ENCODE measurements around the gene TBL1X. TPM values are rescaled to one million over a fixed set of nuclear protein-coding genes. Genes with fewer than 3 reads are reported as not detected.

The TBL1X gene
- total and polyA plus RNA-seq, 2 of the 13 experiments (the other 11 are each of a cell fraction or from before 2014, with no cell fraction given), result 17.6 to 19.9 TPM

DNA sequence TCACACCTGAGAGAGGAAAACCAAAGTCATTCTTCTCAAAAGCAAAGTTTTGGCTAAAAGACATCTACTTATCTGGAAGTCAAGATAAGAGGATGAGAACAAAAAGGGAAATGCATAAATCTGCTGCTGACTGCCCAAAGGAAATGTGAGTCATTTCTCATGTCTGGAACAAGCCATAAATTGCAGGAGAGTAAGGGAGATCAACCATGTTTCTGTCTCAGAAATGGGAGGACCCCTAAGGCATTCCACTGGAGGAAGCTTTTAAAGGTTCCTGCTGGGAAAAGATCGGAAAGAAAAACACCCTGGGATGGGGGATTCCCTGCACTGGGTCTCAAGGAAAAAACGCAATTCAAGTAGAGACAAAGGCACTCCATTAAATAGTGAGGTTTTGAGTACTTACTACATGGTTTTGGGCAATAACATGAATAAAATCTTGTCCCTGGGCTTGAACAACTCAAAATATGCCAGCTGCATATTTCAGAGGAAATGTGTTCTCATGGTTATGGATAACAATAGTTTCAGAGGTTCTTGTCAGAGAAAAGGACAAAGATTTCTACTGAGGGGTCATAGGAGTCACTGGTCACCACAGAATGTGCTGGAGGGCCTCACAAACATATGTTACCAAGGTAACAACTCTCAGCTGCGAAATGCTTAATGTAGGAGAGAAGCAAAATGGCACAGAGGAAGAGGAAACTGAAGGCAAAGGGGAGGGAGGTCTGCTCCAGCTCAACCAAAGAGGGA is 281.5 kb downstream of the TBL1X start:
- intact Hi-C loops (cut with micrococcal nuclease; ENCODE audit: unreplicated experiment) (no loop called here), in situ Hi-C loops (cut with HindIII; ENCODE audit: extremely low pct_ligation_motif_present, low pct_unique_long_range_greater_than_20kb) (no loop called here)
- Histone ChIP-seq H4K20me1 (ENCODE audit: insufficient read depth, low read length) (no peaks in the 10 kb centered on the region), H2AFZ (ENCODE audit: low read length) (no peak overlapping the region), H3K79me2 (ENCODE audit: insufficient read depth, low read length) (no peaks in the 10 kb centered on the region), H3K27ac (ENCODE audit: extremely low read length, insufficient read depth, low read length) (no peak overlapping the region), H3K4me3 (replicated peaks in 1 of 3; ENCODE audit: insufficient read depth in 1 of 3, low read depth in 2 of 3, low read length in 3 of 3) (no peak overlapping the region), H3K4me2 (ENCODE audit: low read depth, low read length) (no peak overlapping the region), H3K9ac (ENCODE audit: insufficient read depth, low read depth, low read length) (no peak overlapping the region), H3K36me3 (replicated peaks in 1 of 2; ENCODE audit: control insufficient read depth in 1 of 2, insufficient read depth in 2 of 2, low read length in 2 of 2) (no peaks in the 10 kb centered on the region), H3K9me3 (ENCODE audit: low read length) (no peaks in the 10 kb centered on the region), H3K27me3 (ENCODE audit: control insufficient read depth in 1 of 2, insufficient read depth in 2 of 2, low read length in 2 of 2) (no peaks in the 10 kb centered on the region), H3K4me1 (ENCODE audit: insufficient read depth, low read length) (no peaks in the 10 kb centered on the region)
- DNase-seq (ENCODE audit: low spot score) (no peak), ATAC-seq (no peak), FAIRE-seq (no peak)
- BruUV-seq (replicated peaks), result no TSS peak
- POLR2A ChIA-PET, result no interaction called here
- TF ChIP-seq KAT7 (CRISPR knock-in tag; IDR thresholded peaks at IDR 0.05; ENCODE audit: borderline replicate concordance) (no peak), ZNF354B (CRISPR knock-in tag; IDR thresholded peaks at IDR 0.05) (no peak), ZFP82 (CRISPR knock-in tag; IDR thresholded peaks at IDR 0.05; ENCODE audit: borderline replicate concordance) (no peak), ZNF317 (CRISPR knock-in tag; IDR thresholded peaks at IDR 0.05) (no peak), ZNF431 (CRISPR knock-in tag; IDR thresholded peaks at IDR 0.05; ENCODE audit: borderline replicate concordance, low read depth) (no peak), ZNF460 (CRISPR knock-in tag; IDR thresholded peaks at IDR 0.05; ENCODE audit: borderline replicate concordance) (no peak), RNF219 (CRISPR knock-in tag; IDR thresholded peaks at IDR 0.05) (no peak), TCF7 (IDR thresholded peaks at IDR 0.05; ENCODE audit: low read depth) (no peak), ZNF136 (CRISPR knock-in tag; IDR thresholded peaks at IDR 0.05; ENCODE audit: low read depth) (no peak), ZNF761 (CRISPR knock-in tag; conservative IDR thresholded peaks at IDR 0.05) (no peak), SATB2 (CRISPR knock-in tag; IDR thresholded peaks at IDR 0.05) (no peak)
- TF ChIP-seq, protein P1, sequence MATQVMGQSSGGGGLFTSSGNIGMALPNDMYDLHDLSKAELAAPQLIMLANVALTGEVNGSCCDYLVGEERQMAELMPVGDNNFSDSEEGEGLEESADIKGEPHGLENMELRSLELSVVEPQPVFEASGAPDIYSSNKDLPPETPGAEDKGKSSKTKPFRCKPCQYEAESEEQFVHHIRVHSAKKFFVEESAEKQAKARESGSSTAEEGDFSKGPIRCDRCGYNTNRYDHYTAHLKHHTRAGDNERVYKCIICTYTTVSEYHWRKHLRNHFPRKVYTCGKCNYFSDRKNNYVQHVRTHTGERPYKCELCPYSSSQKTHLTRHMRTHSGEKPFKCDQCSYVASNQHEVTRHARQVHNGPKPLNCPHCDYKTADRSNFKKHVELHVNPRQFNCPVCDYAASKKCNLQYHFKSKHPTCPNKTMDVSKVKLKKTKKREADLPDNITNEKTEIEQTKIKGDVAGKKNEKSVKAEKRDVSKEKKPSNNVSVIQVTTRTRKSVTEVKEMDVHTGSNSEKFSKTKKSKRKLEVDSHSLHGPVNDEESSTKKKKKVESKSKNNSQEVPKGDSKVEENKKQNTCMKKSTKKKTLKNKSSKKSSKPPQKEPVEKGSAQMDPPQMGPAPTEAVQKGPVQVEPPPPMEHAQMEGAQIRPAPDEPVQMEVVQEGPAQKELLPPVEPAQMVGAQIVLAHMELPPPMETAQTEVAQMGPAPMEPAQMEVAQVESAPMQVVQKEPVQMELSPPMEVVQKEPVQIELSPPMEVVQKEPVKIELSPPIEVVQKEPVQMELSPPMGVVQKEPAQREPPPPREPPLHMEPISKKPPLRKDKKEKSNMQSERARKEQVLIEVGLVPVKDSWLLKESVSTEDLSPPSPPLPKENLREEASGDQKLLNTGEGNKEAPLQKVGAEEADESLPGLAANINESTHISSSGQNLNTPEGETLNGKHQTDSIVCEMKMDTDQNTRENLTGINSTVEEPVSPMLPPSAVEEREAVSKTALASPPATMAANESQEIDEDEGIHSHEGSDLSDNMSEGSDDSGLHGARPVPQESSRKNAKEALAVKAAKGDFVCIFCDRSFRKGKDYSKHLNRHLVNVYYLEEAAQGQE (IDR thresholded peaks at IDR 0.05; ENCODE audit: borderline replicate concordance in 1 of 2, low read depth in 1 of 2, low read length in 2 of 2), result no peak
- TF ChIP-seq, protein P2, sequence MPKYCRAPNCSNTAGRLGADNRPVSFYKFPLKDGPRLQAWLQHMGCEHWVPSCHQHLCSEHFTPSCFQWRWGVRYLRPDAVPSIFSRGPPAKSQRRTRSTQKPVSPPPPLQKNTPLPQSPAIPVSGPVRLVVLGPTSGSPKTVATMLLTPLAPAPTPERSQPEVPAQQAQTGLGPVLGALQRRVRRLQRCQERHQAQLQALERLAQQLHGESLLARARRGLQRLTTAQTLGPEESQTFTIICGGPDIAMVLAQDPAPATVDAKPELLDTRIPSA (CRISPR knock-in tag; IDR thresholded peaks at IDR 0.05; ENCODE audit: borderline replicate concordance), result no peak
- TF ChIP-seq, protein P3, sequence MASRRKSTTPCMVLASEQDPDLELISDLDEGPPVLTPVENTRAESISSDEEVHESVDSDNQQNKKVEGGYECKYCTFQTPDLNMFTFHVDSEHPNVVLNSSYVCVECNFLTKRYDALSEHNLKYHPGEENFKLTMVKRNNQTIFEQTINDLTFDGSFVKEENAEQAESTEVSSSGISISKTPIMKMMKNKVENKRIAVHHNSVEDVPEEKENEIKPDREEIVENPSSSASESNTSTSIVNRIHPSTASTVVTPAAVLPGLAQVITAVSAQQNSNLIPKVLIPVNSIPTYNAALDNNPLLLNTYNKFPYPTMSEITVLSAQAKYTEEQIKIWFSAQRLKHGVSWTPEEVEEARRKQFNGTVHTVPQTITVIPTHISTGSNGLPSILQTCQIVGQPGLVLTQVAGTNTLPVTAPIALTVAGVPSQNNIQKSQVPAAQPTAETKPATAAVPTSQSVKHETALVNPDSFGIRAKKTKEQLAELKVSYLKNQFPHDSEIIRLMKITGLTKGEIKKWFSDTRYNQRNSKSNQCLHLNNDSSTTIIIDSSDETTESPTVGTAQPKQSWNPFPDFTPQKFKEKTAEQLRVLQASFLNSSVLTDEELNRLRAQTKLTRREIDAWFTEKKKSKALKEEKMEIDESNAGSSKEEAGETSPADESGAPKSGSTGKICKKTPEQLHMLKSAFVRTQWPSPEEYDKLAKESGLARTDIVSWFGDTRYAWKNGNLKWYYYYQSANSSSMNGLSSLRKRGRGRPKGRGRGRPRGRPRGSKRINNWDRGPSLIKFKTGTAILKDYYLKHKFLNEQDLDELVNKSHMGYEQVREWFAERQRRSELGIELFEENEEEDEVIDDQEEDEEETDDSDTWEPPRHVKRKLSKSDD (CRISPR knock-in tag; IDR thresholded peaks at IDR 0.05; ENCODE audit: low read depth), result no peak
- WGBS (ENCODE audit: low lambda C conversion rate), result 31% methylated on average over 3 of the region's 3 CpGs
- CTCF ChIA-PET (ENCODE audit: low intra/inter-chr PET ratio, low total read pairs), result no interaction called here
